ENCODE data around the gene DCLK2.

Gene DCLK2

GRCh38 chr4:150117094-150117493 lies 38.8 kb downstream of the DCLK2 start:
- DNase-seq (ENCODE audit: low read depth in 1 of 2, low spot score in 1 of 2) = no peak

GRCh38 chr4:150117629-150118028 lies 39.4 kb downstream of the DCLK2 start:
- no peak for DNase-seq (ENCODE audit: low read depth in 1 of 2, low spot score in 1 of 2)

- no peak for DNase-seq (ENCODE audit: low read depth in 1 of 2, low spot score in 1 of 2)
Measured at GRCh38 chr4:150119492-150119891, 41.2 kb downstream of the DCLK2 start.

- no peak for DNase-seq (ENCODE audit: low read depth in 1 of 2, low spot score in 1 of 2)
Measured at GRCh38 chr4:150123087-150123486, 44.8 kb downstream of the DCLK2 start.

- no peak for DNase-seq (ENCODE audit: low read depth in 1 of 2, low spot score in 1 of 2)
Measured at GRCh38 chr4:150123796-150124677, 45.8 kb downstream of the DCLK2 start.

- DNase-seq (ENCODE audit: low read depth in 1 of 2, low spot score in 1 of 2) = no peak
Measured at GRCh38 chr4:150126201-150126863, 48.1 kb downstream of the DCLK2 start.

- no peak for DNase-seq (ENCODE audit: low read depth in 1 of 2, low spot score in 1 of 2)
Measured at GRCh38 chr4:150126864-150127203, 48.6 kb downstream of the DCLK2 start.

- DNase-seq (ENCODE audit: low read depth in 1 of 2, low spot score in 1 of 2) = no peak
Measured at GRCh38 chr4:150127757-150128156, 49.5 kb downstream of the DCLK2 start.

- DNase-seq (ENCODE audit: low read depth in 1 of 2, low spot score in 1 of 2) = no peak
Measured at GRCh38 chr4:150130933-150131332, 52.7 kb downstream of the DCLK2 start.

- DNase-seq (ENCODE audit: low read depth in 1 of 2, low spot score in 1 of 2) = no peak
Measured at GRCh38 chr4:150131581-150132228, 53.5 kb downstream of the DCLK2 start.

GRCh38 chr4:150133605-150134004 lies 55.4 kb downstream of the DCLK2 start:
- DNase-seq (ENCODE audit: low read depth in 1 of 2, low spot score in 1 of 2) = no peak

- DNase-seq (ENCODE audit: low read depth in 1 of 2, low spot score in 1 of 2) = no peak
Measured at GRCh38 chr4:150135134-150135772, 57.0 kb downstream of the DCLK2 start.

- no peak for DNase-seq (ENCODE audit: low read depth in 1 of 2, low spot score in 1 of 2)
Measured at GRCh38 chr4:150136036-150136435, 57.8 kb downstream of the DCLK2 start.

GRCh38 chr4:150136481-150136880 lies 58.2 kb downstream of the DCLK2 start:
- no peak for DNase-seq (ENCODE audit: low read depth in 1 of 2, low spot score in 1 of 2)

- DNase-seq (ENCODE audit: low read depth in 1 of 2, low spot score in 1 of 2) = no peak
Measured at GRCh38 chr4:150139297-150139865, 61.1 kb downstream of the DCLK2 start.

- no peak for DNase-seq (ENCODE audit: low read depth in 1 of 2, low spot score in 1 of 2)
Measured at GRCh38 chr4:150140774-150141400, 62.6 kb downstream of the DCLK2 start.

GRCh38 chr4:150141756-150142155 lies 63.5 kb downstream of the DCLK2 start:
- no peak for DNase-seq (ENCODE audit: low read depth in 1 of 2, low spot score in 1 of 2)

GRCh38 chr4:150142831-150143230 lies 64.6 kb downstream of the DCLK2 start:
- no peak for DNase-seq (ENCODE audit: low read depth in 1 of 2, low spot score in 1 of 2)

- no peak for DNase-seq (ENCODE audit: low read depth in 1 of 2, low spot score in 1 of 2)
Measured at GRCh38 chr4:150145090-150145945, 67.1 kb downstream of the DCLK2 start.

GRCh38 chr4:150145946-150146340 lies 67.7 kb downstream of the DCLK2 start:
- no peak for DNase-seq (ENCODE audit: low read depth in 1 of 2, low spot score in 1 of 2)
